Activated T-cell treated with anti-CD3 and anti-CD28 coated beads, Interleukin-2, amount 50 U/mL, for 24 hours (primary cell): ENCODE data around the gene ZNF503.

ENCODE experiments used
- DNase-seq: peaks from one replicate; pipeline ENCODE4 v3.0.0-alpha.2; 2020
- H3K27ac Mint-ChIP-seq: 2 replicates; pipeline ENCODE4 v1.8.0; 2020; ENCODE audit warnings: mild to moderate bottlenecking, mixed read lengths
- H3K27me3 Mint-ChIP-seq: 2 replicates; pipeline ENCODE4 v1.8.0; 2020; ENCODE audit warnings: mixed read lengths
- H3K36me3 Mint-ChIP-seq: 2 replicates; pipeline ENCODE4 v1.8.0; 2020; ENCODE audit warnings: low read depth, mixed read lengths
- H3K4me1 Mint-ChIP-seq: 2 replicates; pipeline ENCODE4 v1.8.0; 2020; ENCODE audit warnings: low read depth, mixed read lengths
- H3K4me3 Mint-ChIP-seq: 2 replicates; pipeline ENCODE4 v1.8.0; 2020; ENCODE audit warnings: mild to moderate bottlenecking, moderate library complexity, mixed read lengths
- H3K9me3 Mint-ChIP-seq: 2 replicates; pipeline ENCODE4 v1.8.0; 2020; ENCODE audit warnings: mixed read lengths

ZNF503 gene

GRCh38 chr10:75396631-75397495 is 4.7 kb downstream of the ZNF503 start:
- no peaks in the 10 kb centered on the region for H3K36me3 Mint-ChIP-seq
- H3K4me1 Mint-ChIP-seq: peaks cover 17% of the 10 kb centered on the region
- H3K27ac Mint-ChIP-seq: no peak overlapping the region
- no peak overlapping the region for H3K4me3 Mint-ChIP-seq
- H3K9me3 Mint-ChIP-seq: no peaks in the 10 kb centered on the region
- peak; percentile 31 for DNase-seq
- peaks cover 73% of the 10 kb centered on the region for H3K27me3 Mint-ChIP-seq

DNA sequence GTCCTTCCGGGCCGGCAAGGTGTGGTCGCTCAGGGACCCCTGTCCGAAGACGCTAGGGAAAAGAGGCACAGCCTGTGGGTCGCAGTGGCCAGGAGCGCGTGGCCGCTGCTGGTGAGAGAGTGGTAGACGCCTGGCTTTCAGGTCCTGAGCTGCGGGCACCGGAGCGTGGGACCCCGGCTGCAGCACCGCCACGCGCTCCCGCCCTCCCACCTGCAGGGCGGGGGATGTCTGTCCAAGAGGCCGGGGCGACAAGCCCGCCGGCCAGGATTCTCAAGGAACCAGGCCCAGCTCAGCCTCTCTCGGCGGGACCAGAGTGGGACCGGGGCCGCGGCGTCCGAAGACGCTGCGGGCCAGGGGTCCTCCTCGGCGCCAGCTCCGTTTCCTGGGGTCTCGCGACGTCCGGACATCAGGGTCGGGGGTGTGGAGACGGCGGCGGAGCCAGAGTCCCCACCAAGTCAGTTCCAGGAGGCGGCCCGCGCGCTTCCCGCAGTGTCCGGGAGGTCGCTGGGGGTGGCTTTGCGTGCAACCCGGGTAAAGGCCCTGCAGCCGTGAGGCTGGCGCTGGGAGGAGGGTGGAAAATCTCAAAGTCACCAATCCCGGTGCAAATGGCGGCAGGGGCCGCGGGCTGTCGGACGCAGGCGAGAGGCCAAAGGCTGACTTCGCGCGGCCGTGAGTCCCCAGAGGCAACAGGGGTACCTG is 5.5 kb downstream of the ZNF503 start:
- H3K4me1 Mint-ChIP-seq: peaks cover 15% of the 10 kb centered on the region

DNA sequence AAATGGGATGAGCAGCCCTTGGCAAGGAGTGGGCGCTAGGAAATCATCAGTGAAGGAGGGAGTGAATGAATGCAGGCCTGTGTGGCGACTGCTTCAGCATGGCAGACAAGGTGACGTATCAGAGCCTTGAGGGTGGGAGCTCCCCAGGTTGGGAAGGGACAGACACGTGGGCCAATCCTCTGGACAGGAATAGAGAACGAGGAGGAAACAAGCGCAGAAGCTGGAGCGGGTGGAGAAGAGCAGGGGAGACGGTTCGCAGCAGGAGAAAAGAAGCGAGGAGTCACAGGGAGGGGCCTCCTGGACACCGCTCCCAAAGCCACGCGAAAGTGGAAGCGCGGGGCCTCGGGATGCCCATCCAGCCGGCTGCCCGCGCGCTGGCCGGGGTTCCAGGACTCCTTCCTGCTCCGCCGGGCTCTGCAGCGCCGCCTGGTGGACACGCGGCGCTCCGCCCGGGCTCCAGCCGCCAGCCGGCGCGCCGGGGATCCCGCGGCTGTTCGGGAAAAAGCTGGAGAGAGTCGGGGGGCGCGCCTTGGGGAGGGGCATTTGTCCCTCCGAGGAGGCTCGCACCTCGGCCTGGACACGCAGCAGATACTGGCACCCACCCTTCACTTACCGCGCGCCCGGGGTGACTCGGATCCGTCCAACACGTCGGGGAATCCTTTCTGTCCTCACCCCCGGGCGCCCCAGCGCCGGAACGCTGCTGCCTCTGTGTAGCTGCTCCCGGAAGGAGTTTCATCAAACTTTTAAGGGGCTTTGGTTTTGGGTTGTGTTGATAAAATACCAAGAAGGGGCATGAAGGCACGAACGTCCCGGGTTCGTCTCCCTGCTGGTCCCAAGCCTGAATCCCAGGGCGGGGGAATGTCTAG is 6.3 kb downstream of the ZNF503 start:
- Mint-ChIP-seq H3K36me3 (no peaks in the 10 kb centered on the region), H3K4me3 (no peak overlapping the region), H3K27ac (no peak overlapping the region), H3K9me3 (no peaks in the 10 kb centered on the region), H3K4me1 (peaks cover 11% of the 10 kb centered on the region), H3K27me3 (peaks cover 76% of the 10 kb centered on the region)
- DNase-seq: peak; percentile 50

More for the DNA sequence above, 5.5 kb downstream of the ZNF503 start:
- Mint-ChIP-seq H3K4me3 (no peak overlapping the region), H3K36me3 (no peaks in the 10 kb centered on the region), H3K27me3 (peaks cover 78% of the 10 kb centered on the region), H3K27ac (no peak overlapping the region), H3K9me3 (no peaks in the 10 kb centered on the region)
- DNase-seq: no peak

GRCh38 chr10:75394221-75394620 is 7.3 kb downstream of the ZNF503 start:
- no peak for DNase-seq
- Mint-ChIP-seq H3K27me3 (peaks cover 69% of the 10 kb centered on the region), H3K4me3 (no peak overlapping the region)

DNA sequence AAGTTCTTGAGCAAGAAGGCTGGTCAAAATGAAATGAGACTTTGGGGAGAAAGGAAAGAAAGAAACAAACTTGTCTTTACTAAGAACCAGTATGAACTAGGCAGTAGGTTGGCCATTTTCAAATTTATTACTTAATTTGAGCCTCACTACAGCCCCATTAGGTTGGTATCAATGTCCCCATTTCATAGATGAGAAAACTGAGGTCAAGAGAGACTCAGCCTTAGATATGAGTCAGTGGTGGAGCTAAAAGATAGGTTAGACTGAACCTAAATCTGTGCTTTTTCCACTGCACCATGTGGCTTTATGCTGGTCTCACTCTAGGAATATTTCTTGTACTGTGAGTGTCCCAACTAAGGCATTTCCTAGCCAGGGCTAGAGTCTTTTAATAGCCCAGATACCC is 8.8 kb downstream of the ZNF503 start:
- Mint-ChIP-seq H3K27ac (no peak overlapping the region), H3K4me1 (peaks cover 9% of the 10 kb centered on the region), H3K4me3 (no peak overlapping the region), H3K27me3 (peaks cover 65% of the 10 kb centered on the region), H3K36me3 (no peaks in the 10 kb centered on the region), H3K9me3 (no peaks in the 10 kb centered on the region)
- no peak for DNase-seq

More at GRCh38 chr10:75394221-75394620, 7.3 kb downstream of the ZNF503 start:
- Mint-ChIP-seq H3K27ac (no peak overlapping the region), H3K9me3 (no peaks in the 10 kb centered on the region), H3K36me3 (no peaks in the 10 kb centered on the region), H3K4me1 (peaks cover 9% of the 10 kb centered on the region)

DNA sequence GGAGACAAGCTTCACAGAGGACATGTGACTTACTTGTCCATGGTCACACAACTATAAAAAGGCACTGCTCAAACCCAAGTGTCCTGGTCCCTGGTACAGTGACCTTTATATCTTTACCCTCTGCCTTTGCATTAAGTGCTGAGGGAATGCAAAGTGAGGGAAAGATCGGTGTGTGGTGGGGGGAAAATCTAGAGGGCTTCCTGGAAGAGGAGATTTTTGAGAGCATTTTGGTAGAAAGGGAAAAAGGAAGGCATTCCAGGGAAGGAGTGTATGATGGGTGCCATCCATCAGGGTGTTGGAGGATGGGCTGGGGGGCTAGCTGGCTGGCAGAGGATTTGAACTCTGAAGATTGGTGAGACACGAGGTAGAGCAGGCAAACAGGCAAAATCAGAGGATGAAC is 9.3 kb downstream of the ZNF503 start:
- Mint-ChIP-seq H3K4me3 (no peak overlapping the region), H3K36me3 (no peaks in the 10 kb centered on the region), H3K9me3 (no peaks in the 10 kb centered on the region), H3K4me1 (peaks cover 9% of the 10 kb centered on the region), H3K27me3 (peaks cover 64% of the 10 kb centered on the region), H3K27ac (no peak overlapping the region)
- no peak for DNase-seq

- Mint-ChIP-seq H3K36me3 (no peaks in the 10 kb centered on the region), H3K27ac (no peak overlapping the region), H3K9me3 (no peaks in the 10 kb centered on the region), H3K27me3 (peaks cover 58% of the 10 kb centered on the region), H3K4me1 (peaks cover 6% of the 10 kb centered on the region), H3K4me3 (no peak overlapping the region)
- DNase-seq: no peak
Measured at GRCh38 chr10:75390178-75390577, 11.4 kb downstream of the ZNF503 start.

DNA sequence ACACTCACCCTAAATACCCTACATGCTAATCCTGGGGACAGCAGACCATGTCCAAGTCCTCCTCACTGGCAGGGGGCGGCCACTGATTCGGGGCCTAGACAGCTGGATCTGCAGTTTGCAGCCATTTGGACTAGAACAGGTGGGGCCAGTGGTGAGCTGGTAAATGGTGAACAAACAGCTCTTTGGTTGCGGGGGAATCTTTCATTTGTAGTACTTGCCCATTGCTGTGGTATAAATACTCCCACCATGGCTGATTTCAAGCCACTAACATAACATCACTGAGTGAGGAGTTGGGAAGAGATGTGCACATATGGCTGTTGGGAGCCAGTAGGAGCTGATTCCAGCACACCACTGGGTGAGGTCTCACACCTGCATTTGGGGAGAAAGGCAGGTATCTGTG is 13.5 kb downstream of the ZNF503 start:
- H3K9me3 Mint-ChIP-seq: no peaks in the 10 kb centered on the region
- H3K4me1 Mint-ChIP-seq: no peaks in the 10 kb centered on the region
- peaks cover 50% of the 10 kb centered on the region for H3K27me3 Mint-ChIP-seq
- H3K4me3 Mint-ChIP-seq: no peak overlapping the region
- no peak for DNase-seq
- no peak overlapping the region for H3K27ac Mint-ChIP-seq
- no peaks in the 10 kb centered on the region for H3K36me3 Mint-ChIP-seq

DNA sequence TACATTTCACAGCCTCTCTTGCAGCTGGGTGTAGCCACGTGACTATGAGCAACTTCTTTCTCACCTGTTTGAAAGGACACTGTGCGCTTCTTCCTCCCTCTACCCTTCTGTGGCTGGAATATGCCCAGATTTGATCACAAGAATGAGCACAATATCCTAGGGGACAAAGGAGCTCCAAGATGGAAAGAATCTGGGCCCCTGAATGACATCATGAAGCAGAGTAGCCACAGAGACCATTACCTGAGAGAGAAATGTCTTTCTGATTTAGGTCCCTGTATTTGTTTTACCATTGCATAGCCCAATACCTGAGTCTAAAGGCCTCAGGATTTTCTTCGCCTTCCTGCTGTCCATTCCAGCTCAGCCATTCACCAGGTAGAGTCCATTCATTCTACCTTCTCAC is 15.4 kb downstream of the ZNF503 start:
- Mint-ChIP-seq H3K4me3 (no peak overlapping the region), H3K36me3 (no peaks in the 10 kb centered on the region), H3K27me3 (peaks cover 36% of the 10 kb centered on the region), H3K4me1 (no peaks in the 10 kb centered on the region), H3K27ac (no peak overlapping the region), H3K9me3 (no peaks in the 10 kb centered on the region)
- DNase-seq: no peak

DNA sequence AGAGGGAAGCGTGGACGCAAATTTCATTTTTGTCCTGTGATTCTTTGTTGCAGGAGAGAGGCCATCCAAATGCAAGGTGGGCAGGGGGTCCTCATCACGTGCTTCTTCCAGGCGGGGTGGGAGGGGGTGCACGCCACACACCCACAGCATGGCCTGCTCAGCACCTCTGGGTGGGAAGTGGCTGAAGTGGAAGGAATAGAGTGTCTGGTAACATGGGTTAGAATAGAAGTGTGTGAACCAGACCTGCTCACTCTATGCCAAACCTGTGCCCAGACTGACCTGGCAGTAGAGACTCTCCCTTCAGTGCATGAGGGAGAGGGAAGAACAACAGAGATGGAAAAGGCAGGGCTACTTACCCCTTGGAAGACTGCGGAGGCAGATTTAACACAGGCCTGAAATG is 21.7 kb downstream of the ZNF503 start:
- H3K4me3 Mint-ChIP-seq: no peak overlapping the region
- no peaks in the 10 kb centered on the region for H3K36me3 Mint-ChIP-seq
- H3K4me1 Mint-ChIP-seq: no peaks in the 10 kb centered on the region
- H3K9me3 Mint-ChIP-seq: no peaks in the 10 kb centered on the region
- H3K27ac Mint-ChIP-seq: no peak overlapping the region
- no peak for DNase-seq
- H3K27me3 Mint-ChIP-seq: peaks cover 14% of the 10 kb centered on the region

GRCh38 chr10:75379212-75379724 is 22.3 kb downstream of the ZNF503 start:
- H3K36me3 Mint-ChIP-seq: no peaks in the 10 kb centered on the region
- no peak overlapping the region for H3K4me3 Mint-ChIP-seq
- peaks cover 14% of the 10 kb centered on the region for H3K27me3 Mint-ChIP-seq
- H3K4me1 Mint-ChIP-seq: no peaks in the 10 kb centered on the region
- H3K9me3 Mint-ChIP-seq: no peaks in the 10 kb centered on the region
- H3K27ac Mint-ChIP-seq: no peak overlapping the region
- no peak for DNase-seq

- no peak for DNase-seq
- no peaks in the 10 kb centered on the region for H3K9me3 Mint-ChIP-seq
- H3K4me1 Mint-ChIP-seq: no peaks in the 10 kb centered on the region
- H3K27ac Mint-ChIP-seq: no peak overlapping the region
- H3K27me3 Mint-ChIP-seq: peaks cover 9% of the 10 kb centered on the region
- no peaks in the 10 kb centered on the region for H3K36me3 Mint-ChIP-seq
- H3K4me3 Mint-ChIP-seq: no peak overlapping the region
Measured at GRCh38 chr10:75378379-75378778, 23.2 kb downstream of the ZNF503 start.

DNA sequence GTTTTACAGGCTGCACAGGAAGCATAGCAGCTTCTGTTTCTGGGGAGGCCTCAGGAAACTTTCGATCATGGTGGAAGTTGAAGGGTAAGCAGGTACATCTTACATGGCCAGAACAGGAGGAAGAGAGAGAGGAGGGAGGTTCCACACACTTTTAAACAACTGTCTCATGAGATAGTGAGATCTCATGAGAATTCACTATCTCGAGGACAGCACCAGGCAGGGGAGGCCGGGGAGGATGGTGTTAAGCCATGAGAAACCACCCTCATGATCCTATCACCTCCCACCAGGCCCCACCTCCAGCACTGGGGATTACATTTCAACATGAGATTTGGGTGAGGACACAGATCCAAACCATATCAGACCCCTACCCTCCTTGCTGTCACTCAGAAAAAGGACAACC is 23.7 kb downstream of the ZNF503 start:
- H3K27me3 Mint-ChIP-seq: peaks cover 12% of the 10 kb centered on the region
- H3K9me3 Mint-ChIP-seq: no peaks in the 10 kb centered on the region
- DNase-seq: no peak
- H3K4me3 Mint-ChIP-seq: no peak overlapping the region
- no peaks in the 10 kb centered on the region for H3K4me1 Mint-ChIP-seq
- H3K36me3 Mint-ChIP-seq: no peaks in the 10 kb centered on the region
- H3K27ac Mint-ChIP-seq: no peak overlapping the region

DNA sequence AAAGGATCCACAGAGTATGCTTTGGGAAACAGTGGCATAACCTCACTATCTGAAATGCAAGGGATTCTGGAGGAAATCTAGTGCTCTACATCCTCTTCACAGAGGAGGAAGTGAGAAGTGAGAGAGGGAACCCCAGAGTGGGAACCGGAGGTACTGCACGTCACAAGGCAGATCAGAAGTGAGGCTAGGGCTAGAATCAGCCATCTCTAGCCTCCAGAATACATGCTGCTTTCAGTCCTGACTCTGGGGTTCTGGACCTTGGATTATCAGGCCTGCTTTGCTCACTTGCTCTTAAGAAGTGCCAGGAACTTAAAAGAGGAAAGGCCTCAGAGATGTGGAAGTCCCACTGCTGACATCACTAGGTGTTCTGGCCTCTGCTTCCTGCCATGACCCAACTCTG is 25.7 kb downstream of the ZNF503 start:
- Mint-ChIP-seq H3K27ac (no peak overlapping the region), H3K4me1 (no peaks in the 10 kb centered on the region), H3K36me3 (no peaks in the 10 kb centered on the region), H3K4me3 (no peak overlapping the region), H3K27me3 (peaks cover 13% of the 10 kb centered on the region), H3K9me3 (no peaks in the 10 kb centered on the region)
- DNase-seq: no peak
